Peyer's patch (tissue), 4 donors: ENCODE results near the gene GRIFIN. TPM values are rescaled to one million over a fixed set of nuclear protein-coding genes. Genes with fewer than 3 reads are reported as not detected.

ENCODE experiments used
- DNase-seq, 3 donors: peaks; one replicate each; pipeline ENCODE4 v3.0.0-alpha.2; 2017 to 2019
- H3K27ac ChIP-seq, 4 donors: fragments of 200-600 bp; sonication (generic); one replicate each; pipeline ENCODE4 v1.5.1; 2016 to 2019
- H3K27me3 ChIP-seq, 2 donors: fragments of 200-600 bp; sonication (generic); one replicate each; pipeline ENCODE4 v1.5.1; 2019
- H3K36me3 ChIP-seq, 3 donors: fragments of 200-600 bp; sonication (generic); one replicate each; pipeline ENCODE4 v1.5.1; 2016 to 2019
- H3K4me1 ChIP-seq, 4 donors: fragments of 200-600 bp; sonication (generic); one replicate each; pipeline ENCODE4 v1.5.1; 2016 to 2019
- H3K4me3 ChIP-seq, 4 donors: fragments of 200-600 bp; sonication (generic); 1 replicate in 3 of 4; 2 replicates in 1 of 4; pipeline ENCODE4 v1.5.1; 2016 to 2019; ENCODE audit warnings: mild to moderate bottlenecking in 1 of 4
- H3K9me3 ChIP-seq, 4 donors: fragments of 200-600 bp; sonication (generic); one replicate each; pipeline ENCODE4 v1.5.1; 2016 to 2019; ENCODE audit warnings: mild to moderate bottlenecking in 1 of 4
- POLR2A ChIP-seq, 2 donors: fragments of 450-650 bp; IDR thresholded peaks; one replicate each; pipeline ENCODE4 v1.5.1; 2017; ENCODE audit warnings: antibody characterized with exemption in 2 of 2, mild to moderate bottlenecking in 2 of 2, moderate library complexity in 2 of 2
- total RNA-seq, 4 donors: library from RNA; depleted of rRNA; stranded (reverse); fragments of >200 nt; gene quantifications; one replicate each; pipeline ENCODE4 v1.1.0, GENCODE V29; 2016
- TF ChIP-seq, protein P1 (sequence below), 6 experiments: fragments of 450-650 bp in 4 of 6; fragments of 200-600 bp in 2 of 6; sonication (generic) in 1 of 6; IDR thresholded peaks; one replicate each; pipeline ENCODE4 v1.5.1; 2017 to 2019; ENCODE audit warnings: antibody characterized with exemption in 6 of 6, mild to moderate bottlenecking in 3 of 6, moderate library complexity in 1 of 6

Gene GRIFIN
- total RNA-seq, 4 donors from 2014 or later, result not detected

DNA sequence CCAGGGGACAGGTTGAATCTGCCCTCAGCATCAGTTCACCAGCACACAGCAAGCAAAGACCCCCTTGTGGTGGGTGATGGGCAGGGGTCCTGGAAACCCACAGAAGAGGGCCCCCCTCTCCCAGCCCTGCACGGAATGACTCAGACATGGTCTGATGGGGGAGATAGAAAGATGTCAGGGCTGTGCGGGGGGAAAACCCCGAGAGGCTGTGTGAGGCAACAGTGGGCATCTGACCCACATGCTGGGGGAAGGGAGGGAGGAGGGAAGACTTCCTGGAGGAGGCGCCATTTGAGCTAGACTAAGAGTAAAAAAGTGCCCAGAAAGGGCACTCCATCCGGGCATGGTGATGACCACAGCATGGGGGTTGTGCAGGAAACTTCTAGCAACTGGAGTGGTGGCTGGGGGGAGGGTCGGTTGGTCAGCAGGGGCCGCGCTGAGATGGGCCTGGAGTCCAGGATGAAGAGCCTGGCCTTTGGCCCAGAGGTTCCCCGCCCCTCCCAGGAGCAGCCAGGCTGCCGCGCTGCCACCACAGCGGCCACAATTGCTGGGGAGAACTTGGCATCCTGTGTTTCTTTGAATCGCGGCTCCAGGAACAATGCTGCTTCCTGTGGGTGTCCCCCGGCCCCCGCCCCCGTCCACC lies 45.9 kb upstream of the GRIFIN start:
- TF ChIP-seq, protein P1, sequence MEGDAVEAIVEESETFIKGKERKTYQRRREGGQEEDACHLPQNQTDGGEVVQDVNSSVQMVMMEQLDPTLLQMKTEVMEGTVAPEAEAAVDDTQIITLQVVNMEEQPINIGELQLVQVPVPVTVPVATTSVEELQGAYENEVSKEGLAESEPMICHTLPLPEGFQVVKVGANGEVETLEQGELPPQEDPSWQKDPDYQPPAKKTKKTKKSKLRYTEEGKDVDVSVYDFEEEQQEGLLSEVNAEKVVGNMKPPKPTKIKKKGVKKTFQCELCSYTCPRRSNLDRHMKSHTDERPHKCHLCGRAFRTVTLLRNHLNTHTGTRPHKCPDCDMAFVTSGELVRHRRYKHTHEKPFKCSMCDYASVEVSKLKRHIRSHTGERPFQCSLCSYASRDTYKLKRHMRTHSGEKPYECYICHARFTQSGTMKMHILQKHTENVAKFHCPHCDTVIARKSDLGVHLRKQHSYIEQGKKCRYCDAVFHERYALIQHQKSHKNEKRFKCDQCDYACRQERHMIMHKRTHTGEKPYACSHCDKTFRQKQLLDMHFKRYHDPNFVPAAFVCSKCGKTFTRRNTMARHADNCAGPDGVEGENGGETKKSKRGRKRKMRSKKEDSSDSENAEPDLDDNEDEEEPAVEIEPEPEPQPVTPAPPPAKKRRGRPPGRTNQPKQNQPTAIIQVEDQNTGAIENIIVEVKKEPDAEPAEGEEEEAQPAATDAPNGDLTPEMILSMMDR (IDR thresholded peaks at IDR 0.05), result no peak
- TF ChIP-seq POLR2A (IDR thresholded peaks at IDR 0.05), result no peak
- H3K27me3 ChIP-seq, result no peaks in the 10 kb centered on the region
- peaks cover 0 to 23% (median 0%) of the 10 kb centered on the region in 3 donors for H3K36me3 ChIP-seq
- peak overlapping the region; percentile 85 to 99 (median 94) for H3K27ac ChIP-seq
- H3K4me3 ChIP-seq, result peak overlapping the region; percentile 65 to 73 (median 70)
- peaks cover 11 to 78% (median 55%) of the 10 kb centered on the region in 4 donors for H3K4me1 ChIP-seq
- peak in 2 of 3 donors; percentile 78 to 82 for DNase-seq
- no peaks in the 10 kb centered on the region for H3K9me3 ChIP-seq

DNA sequence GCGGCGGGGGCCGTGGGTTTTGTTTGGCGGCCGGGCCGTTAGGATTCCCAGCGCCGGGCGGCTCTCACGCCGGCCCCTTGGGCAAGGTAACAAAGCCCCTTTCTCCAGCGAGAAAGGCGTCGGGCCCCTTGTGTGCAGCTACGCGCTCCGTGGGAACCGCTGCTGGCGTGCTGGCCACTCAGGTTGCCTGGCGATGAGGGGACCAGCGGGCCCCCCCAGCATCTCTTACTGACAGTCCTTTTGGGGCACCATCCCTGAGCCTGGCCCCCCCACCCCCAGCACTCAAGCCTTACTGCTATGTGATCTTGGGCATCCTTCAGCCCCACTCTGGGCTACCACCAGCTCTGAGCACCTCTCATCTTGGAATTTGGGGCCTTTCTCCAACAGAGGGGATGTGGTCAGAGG lies 45.1 kb upstream of the GRIFIN start:
- Histone ChIP-seq H3K36me3 (peaks cover 0 to 16% (median 0%) of the 10 kb centered on the region in 3 donors), H3K4me1 (peaks cover 11 to 71% (median 52%) of the 10 kb centered on the region in 4 donors), H3K27me3 (no peaks in the 10 kb centered on the region), H3K27ac (peak overlapping the region; percentile 53 to 99 (median 94)), H3K9me3 (no peaks in the 10 kb centered on the region), H3K4me3 (peak overlapping the region; percentile 65 to 73 (median 70))
- DNase-seq, result no peak
- no peak for TF ChIP-seq POLR2A (IDR thresholded peaks at IDR 0.05)
- TF ChIP-seq, protein P1 (IDR thresholded peaks at IDR 0.05), result no peak

DNA sequence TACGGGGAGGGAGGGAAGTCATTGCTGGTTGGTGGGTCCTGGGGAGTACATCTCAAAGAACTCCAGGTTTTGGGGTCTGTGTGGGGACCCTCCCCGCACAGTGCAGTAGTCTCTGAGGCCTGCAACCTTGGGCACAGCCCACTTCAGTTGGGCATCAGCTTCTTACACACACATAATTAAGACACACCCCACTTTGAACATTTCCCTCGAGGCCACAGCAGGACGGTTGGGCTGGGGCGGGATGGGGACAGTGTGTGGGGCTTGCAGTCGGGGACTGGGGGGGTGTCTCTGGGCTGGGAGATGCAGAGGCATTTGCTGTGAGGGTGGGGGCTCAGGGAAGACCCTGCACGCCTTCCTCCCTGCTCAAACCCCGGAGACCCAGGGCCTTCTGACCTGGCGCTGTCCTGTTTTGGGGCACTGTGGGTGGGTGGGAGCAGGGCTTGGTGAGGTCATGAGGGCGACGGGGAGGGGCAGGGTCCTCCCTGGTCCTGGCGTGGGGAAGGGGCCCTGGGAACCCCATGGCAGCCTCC lies 44.6 kb upstream of the GRIFIN start:
- peak overlapping the region; percentile 65 to 73 (median 70) for H3K4me3 ChIP-seq
- TF ChIP-seq POLR2A (IDR thresholded peaks at IDR 0.05), result no peak
- TF ChIP-seq, protein P1 (IDR thresholded peaks at IDR 0.05), result no peak
- H3K4me1 ChIP-seq, result peaks cover 11 to 66% (median 52%) of the 10 kb centered on the region in 4 donors
- peak overlapping the region; percentile 53 to 99 (median 94) for H3K27ac ChIP-seq
- no peaks in the 10 kb centered on the region for H3K9me3 ChIP-seq
- no peaks in the 10 kb centered on the region for H3K27me3 ChIP-seq
- peaks cover 0 to 11% (median 0%) of the 10 kb centered on the region in 3 donors for H3K36me3 ChIP-seq
- peak in 1 of 3 donors; percentile 61 for DNase-seq

DNA sequence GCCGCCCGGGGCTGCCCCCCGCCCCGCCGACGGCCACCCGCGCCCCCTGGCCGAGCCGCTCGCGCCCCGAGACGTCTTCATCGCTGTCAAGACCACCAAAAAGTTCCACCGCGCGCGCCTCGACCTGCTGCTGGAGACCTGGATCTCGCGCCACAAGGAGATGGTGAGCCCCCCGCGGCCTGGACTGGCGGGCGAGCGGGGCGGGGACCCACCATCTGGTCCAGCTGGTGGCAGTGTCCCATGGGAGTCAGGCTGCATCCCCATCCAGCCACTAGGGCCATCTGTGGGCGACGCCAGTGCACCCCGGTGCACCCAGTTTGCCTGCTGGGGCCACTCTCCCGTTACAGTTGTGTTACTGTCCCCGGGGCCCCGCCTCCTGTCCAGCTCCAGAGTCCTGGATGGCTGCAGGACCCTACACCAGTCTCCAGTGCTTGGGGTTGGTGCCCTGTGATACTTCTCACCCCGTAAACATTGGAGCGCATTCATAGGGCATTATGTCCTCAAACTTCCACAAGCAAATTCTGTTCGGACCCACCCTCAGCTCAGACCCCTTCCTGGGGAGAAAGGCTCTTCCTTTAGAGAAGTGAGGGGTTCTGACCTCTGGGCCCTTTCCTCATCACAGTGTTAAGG lies 44.0 kb upstream of the GRIFIN start:
- DNase-seq, result peak; percentile 59 to 80 (median 78)
- H3K27ac ChIP-seq, result peak overlapping the region; percentile 45 to 99 (median 94)
- H3K27me3 ChIP-seq, result no peaks in the 10 kb centered on the region

More for the DNA sequence above, 44.0 kb upstream of the GRIFIN start:
- no peaks in the 10 kb centered on the region for H3K9me3 ChIP-seq
- peak overlapping the region; percentile 65 to 73 (median 70) for H3K4me3 ChIP-seq
- no peak for TF ChIP-seq POLR2A (IDR thresholded peaks at IDR 0.05)
- TF ChIP-seq, protein P1 (IDR thresholded peaks at IDR 0.05), result peak in 4 of 6 experiments; percentile 9 to 53 (median 44)
- peaks cover 10 to 60% (median 49%) of the 10 kb centered on the region in 4 donors for H3K4me1 ChIP-seq
- peaks cover 0 to 5% (median 0%) of the 10 kb centered on the region in 3 donors for H3K36me3 ChIP-seq
